Endothelial cell of umbilical vein (primary cell): ENCODE results near the gene CXorf38. TPM values are rescaled to one million over a fixed set of nuclear protein-coding genes. Genes with fewer than 3 reads are reported as not detected.
"Not testable (repeated sequence)": the region's sequence is repeated elsewhere in the genome, so short reads cannot be mapped to it uniquely, and the experiment has no call there.

Experiments
- BruUV-seq: library from RNA; stranded (reverse); fragments of 400-500 nt; replicated peaks from 2 replicates; lab custom pipeline; 2021; lab: Mats Ljungman, UMichigan
- CTCF ChIA-PET: fragments of 300-600, 350-600 bp; sonication (Branson Sonifier 250); formaldehyde crosslinking; loops from one replicate; lab custom pipeline; 2021; ENCODE audit warnings: antibody characterized with exemption, inconsistent platforms; lab: Charles Lee
- POLR2A ChIA-PET: fragments of 300-600, 350-600 bp; sonication (Branson Sonifier 250); formaldehyde crosslinking; loops from one replicate; lab custom pipeline; 2021; ENCODE audit warnings: antibody characterized with exemption, inconsistent platforms; lab: Charles Lee
- DNase-seq: peaks from one replicate; pipeline ENCODE4 v3.0.0-alpha.2; 2011; ENCODE audit warnings: low read depth, low spot score
- FAIRE-seq: peaks from 2 replicates; lab custom pipeline; 2011; peaks lifted over from hg19 to GRCh38; lab: Jason Lieb, UNC
- H2AFZ ChIP-seq: 2 replicates; pipeline ENCODE4 v1.6.0; 2012; ENCODE audit warnings: low read depth, low read length, control low read depth, inconsistent platforms
- H3K27ac ChIP-seq: 2 replicates; pipeline ENCODE4 v1.5.1; 2011; ENCODE audit warnings: low read depth, mild to moderate bottlenecking, control low read depth, low read length, moderate library complexity; ENCODE audit not compliant: insufficient read depth
- H3K27me3 ChIP-seq, 2 experiments: 2 replicates each; pipeline versions ENCODE4 v1.6.0 to v1.6.1; 2011; ENCODE audit warnings: low read length in 2 of 2, mixed read lengths in 1 of 2; ENCODE audit not compliant: control insufficient read depth in 2 of 2, insufficient read depth in 2 of 2
- H3K36me3 ChIP-seq, 2 experiments: 2 replicates in 1 of 2; 3 replicates in 1 of 2; pipeline ENCODE4 v1.5.1; 2011; ENCODE audit warnings: low read length in 2 of 2, mild to moderate bottlenecking in 1 of 2, moderate library complexity in 1 of 2; ENCODE audit not compliant: control insufficient read depth in 2 of 2, insufficient read depth in 2 of 2; ENCODE audit errors: extremely low read depth in 1 of 2
- H3K4me1 ChIP-seq: 3 replicates; pipeline ENCODE4 v1.5.1; 2011; ENCODE audit warnings: mild to moderate bottlenecking, low read length; ENCODE audit not compliant: control insufficient read depth, insufficient read depth; ENCODE audit errors: extremely low read depth
- H3K4me2 ChIP-seq: 2 replicates; pipeline ENCODE4 v1.6.1; 2011; ENCODE audit warnings: low read length, control low read depth, mixed read lengths; ENCODE audit not compliant: insufficient read depth
- H3K4me3 ChIP-seq, 3 experiments: fragments of 200-600 bp in 1 of 3; sonication (generic), shearing (Covaris generic) in 1 of 3; replicated peaks in 1 of 3; 2 replicates each; pipeline ENCODE4 v1.5.1; 2011 to 2016; ENCODE audit warnings: control low read depth in 3 of 3, low read length in 3 of 3, mild to moderate bottlenecking in 2 of 3, inconsistent platforms in 1 of 3, low read depth in 1 of 3, moderate library complexity in 1 of 3; ENCODE audit not compliant: insufficient read depth in 1 of 3
- H3K79me2 ChIP-seq: 2 replicates; pipeline ENCODE4 v1.6.0; 2012; ENCODE audit warnings: low read length, inconsistent platforms; ENCODE audit not compliant: control insufficient read depth, insufficient read depth
- H3K9ac ChIP-seq: replicated peaks from 2 replicates; pipeline ENCODE3; 2011; ENCODE audit warnings: low read length, control low read depth; ENCODE audit not compliant: insufficient read depth; ENCODE audit errors: extremely low read depth
- H3K9me1 ChIP-seq: replicated peaks from 3 replicates; pipeline ENCODE4 v1.6.0; 2011; ENCODE audit warnings: mild to moderate bottlenecking, low read length; ENCODE audit not compliant: control insufficient read depth, insufficient read depth; ENCODE audit errors: extremely low read depth
- H3K9me3 ChIP-seq: replicated peaks from 2 replicates; pipeline ENCODE4 v1.5.1; 2012; ENCODE audit warnings: low read length, inconsistent platforms; ENCODE audit not compliant: control insufficient read depth, insufficient read depth
- H4K20me1 ChIP-seq: replicated peaks from 2 replicates; pipeline ENCODE3; 2011; ENCODE audit warnings: mild to moderate bottlenecking, low read length; ENCODE audit not compliant: control insufficient read depth, insufficient read depth; ENCODE audit errors: extremely low read depth
- CTCF ChIP-seq, 2 donors: IDR thresholded peaks; 1 replicate in 1 of 2; 2 replicates in 1 of 2; pipeline ENCODE4 v1.5.1; 2011; ENCODE audit warnings: low read length in 2 of 2, mild to moderate bottlenecking in 2 of 2, moderate library complexity in 2 of 2, control low read depth in 1 of 2, inconsistent platforms in 1 of 2, low read depth in 1 of 2; ENCODE audit not compliant: insufficient read depth in 1 of 2; ENCODE audit errors: extremely low read depth in 1 of 2
- FOS ChIP-seq: IDR thresholded peaks from 2 replicates; pipeline ENCODE4 v1.6.1; 2011; ENCODE audit warnings: mild to moderate bottlenecking, low read length, moderate library complexity, borderline replicate concordance; ENCODE audit not compliant: insufficient read depth
- GATA2 ChIP-seq: IDR thresholded peaks from 2 replicates; pipeline ENCODE4 v1.7.0; 2011; ENCODE audit warnings: low read depth, mild to moderate bottlenecking, moderate library complexity, mixed read lengths, low read length; ENCODE audit not compliant: insufficient read length, insufficient read depth
- JUN ChIP-seq: IDR thresholded peaks from 2 replicates; pipeline ENCODE4 v1.6.1; 2011; ENCODE audit warnings: borderline replicate concordance, low read depth; ENCODE audit not compliant: insufficient read length, insufficient read depth
- MAX ChIP-seq: IDR thresholded peaks from 2 replicates; pipeline ENCODE4 v1.6.1; 2011; ENCODE audit not compliant: insufficient read depth, insufficient read length
- dilution Hi-C: fragments of 300-500 bp; cut with MboI; formaldehyde crosslinking; loops from one replicate; pipeline ENCODE4 v1.15.0; 2019; ENCODE audit warnings: low sequenced_read_pairs; ENCODE audit not compliant: extremely low pct_ligation_motif_present
- intact Hi-C: fragments of 100-400 bp; cut with micrococcal nuclease; formaldehyde crosslinking; loops from one replicate; pipeline ENCODE4 v1.10.0; 2022
- polyA plus RNA-seq, 4 experiments: library from polyadenylated mRNA; depleted of rRNA in 3 of 4; stranded (reverse) in 3 of 4; unstranded in 1 of 4; fragments of >200 nt; gene quantifications; 2 replicates each; pipeline versions ENCODE4 v1.2.1 to v1.2.3, GENCODE V29; 2011 to 2012; ENCODE audit warnings: missing spikeins in 1 of 4
- total RNA-seq: library from RNA; stranded (reverse); gene quantifications from 2 replicates; pipeline ENCODE4 v1.2.3, GENCODE V29; 2021

CXorf38 gene
- total and polyA plus RNA-seq, 2 donors (not counting 3 experiments of a cell fraction or from before 2014, with no cell fraction given) = 5.9 to 12.4 TPM

DNA sequence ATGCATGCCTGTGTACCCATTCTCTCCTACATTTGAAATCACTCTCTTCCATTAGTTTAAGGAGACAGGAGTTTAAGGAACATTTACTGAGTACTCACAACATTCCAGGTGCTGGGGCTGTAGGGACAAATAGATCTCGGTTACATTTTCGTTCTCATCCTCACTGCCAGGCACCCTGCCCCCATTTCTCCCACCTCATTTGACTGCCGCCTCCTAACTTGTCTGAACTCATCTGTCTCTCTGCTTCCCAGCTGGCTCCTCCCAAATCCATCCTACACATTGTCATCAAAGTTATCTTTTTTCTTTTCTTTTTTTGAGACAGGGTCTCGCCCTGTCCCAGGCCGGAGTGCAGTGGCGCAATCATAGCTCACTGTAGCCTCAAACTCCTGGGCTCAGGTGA, 43.9 kb downstream of the CXorf38 start:
- no peaks in the 10 kb centered on the region for H3K9me3 ChIP-seq
- no peak for TF ChIP-seq CTCF (IDR thresholded peaks at IDR 0.05; ENCODE audit: extremely low read depth in 1 of 2, insufficient read depth in 1 of 2, low read depth in 1 of 2, low read length in 2 of 2)
- no peak for TF ChIP-seq GATA2
- no peak for TF ChIP-seq FOS
- TF ChIP-seq MAX = no peak
- TF ChIP-seq JUN = no peak
- POLR2A ChIA-PET = no interaction called here
- H4K20me1 ChIP-seq = no peaks in the 10 kb centered on the region
- no peak overlapping the region for H3K27ac ChIP-seq
- dilution Hi-C loops (no loop called here), intact Hi-C loops (no loop called here)
- no peak overlapping the region for H3K4me3 ChIP-seq
- CTCF ChIA-PET = no interaction called here
- FAIRE-seq = no peak
- no peaks in the 10 kb centered on the region for H3K27me3 ChIP-seq
- no peaks in the 10 kb centered on the region for H3K4me1 ChIP-seq
- no peaks in the 10 kb centered on the region for H3K9me1 ChIP-seq
- DNase-seq = no peak
- no peaks in the 10 kb centered on the region for H3K79me2 ChIP-seq
- no peak overlapping the region for H3K4me2 ChIP-seq
- H3K36me3 ChIP-seq = no peaks in the 10 kb centered on the region
- no TSS peak for BruUV-seq
- no peak overlapping the region for H3K9ac ChIP-seq
- no peak overlapping the region for H2AFZ ChIP-seq

- H3K27ac ChIP-seq, H3K9me1 ChIP-seq, H3K9me3 ChIP-seq, H3K9ac ChIP-seq, BruUV-seq, dilution Hi-C loops, intact Hi-C loops, H3K36me3 ChIP-seq, H3K4me3 ChIP-seq, H4K20me1 ChIP-seq, H3K4me1 ChIP-seq, POLR2A ChIA-PET, CTCF ChIA-PET, H3K27me3 ChIP-seq, DNase-seq, H2AFZ ChIP-seq, H3K79me2 ChIP-seq, H3K4me2 ChIP-seq, FAIRE-seq: not testable (repeated sequence)
These were observed 57.6 kb downstream of the CXorf38 start for GRCh38 chrX:40589616-40590321.

- H3K4me1 ChIP-seq, dilution Hi-C loops, H2AFZ ChIP-seq, intact Hi-C loops, H3K9ac ChIP-seq, H3K4me2 ChIP-seq, DNase-seq, H3K4me3 ChIP-seq, H3K9me3 ChIP-seq, BruUV-seq, H3K9me1 ChIP-seq, H3K27me3 ChIP-seq, H4K20me1 ChIP-seq, H3K27ac ChIP-seq, H3K36me3 ChIP-seq: not testable (repeated sequence)
- ChIA-PET POLR2A (interaction anchor here (0.7 kb wide), 1 partner anchor 748 kb away, joined by 3 read pairs; no protein-coding TSS in a partner anchor), CTCF (interaction anchor here (0.9 kb wide), 1 partner anchor 43 kb away, joined by 3 read pairs; no protein-coding TSS in a partner anchor)
- H3K79me2 ChIP-seq = peaks cover 17% of the 10 kb centered on the region
- peak; percentile 83 for FAIRE-seq
These were observed 59.7 kb downstream of the CXorf38 start for GRCh38 chrX:40587623-40588022.
